ENCODE data around the gene NOC2L. TPM values are rescaled to one million over a fixed set of nuclear protein-coding genes. Genes with fewer than 3 reads are reported as not detected.

The NOC2L gene
- total RNA-seq, 1 experiment from 2014 or later: 130 TPM

- DNase-seq: no peak
- Histone ChIP-seq H3K79me2 (ENCODE audit: insufficient read depth, low read length) (no peaks in the 10 kb centered on the region), H4K5ac (ENCODE audit: insufficient read length, low read depth, low read length) (no peak overlapping the region), H3K4ac (ENCODE audit: low read depth, low read length) (no peak overlapping the region), H2BK12ac (ENCODE audit: insufficient read length, low read depth, low read length) (no peak overlapping the region), H3K18ac (ENCODE audit: insufficient read length, low read depth, low read length) (no peak overlapping the region), H2BK15ac (ENCODE audit: low read depth, low read length) (no peak overlapping the region), H3K56ac (ENCODE audit: insufficient read length, low read depth, low read length) (no peak overlapping the region), H2BK5ac (ENCODE audit: insufficient read length, low read length) (no peak overlapping the region), H4K20me1 (ENCODE audit: control insufficient read depth, insufficient read depth, insufficient read length) (no peaks in the 10 kb centered on the region), H2AK5ac (ENCODE audit: insufficient read length, low read length) (no peak overlapping the region), H2BK20ac (ENCODE audit: low read depth, low read length, poor library complexity, severe bottlenecking) (no peak overlapping the region), H4K8ac (replicated peaks; ENCODE audit: insufficient read length, low read depth, low read length) (no peak overlapping the region), H3K79me1 (ENCODE audit: insufficient read depth, low read depth, low read length, poor library complexity, severe bottlenecking) (no peaks in the 10 kb centered on the region), H2AFZ (ENCODE audit: low read length) (no peak overlapping the region), H3T11ph (ENCODE audit: low read length) (no peak overlapping the region), H3K27ac (ENCODE audit: insufficient read length, low read depth, low read length) (no peak overlapping the region), H3K9me3 (ENCODE audit: control insufficient read depth, low read depth, low read length) (no peaks in the 10 kb centered on the region), H3K23me2 (ENCODE audit: insufficient read length, low read depth, low read length, poor library complexity, severe bottlenecking) (peaks cover 3% of the 10 kb centered on the region), H2BK120ac (ENCODE audit: low read depth, low read length, poor library complexity, severe bottlenecking) (no peak overlapping the region), H3K4me2 (ENCODE audit: insufficient read depth, insufficient read length, low read length) (no peak overlapping the region), H3K23ac (ENCODE audit: insufficient read length, low read depth, low read length) (no peak overlapping the region), H3K27me3 (ENCODE audit: insufficient read depth, low read length) (peaks cover 11% of the 10 kb centered on the region), H3K9ac (ENCODE audit: extremely low read depth, insufficient read length, low read length) (no peak overlapping the region), H4K91ac (ENCODE audit: insufficient read length, low read depth, low read length) (no peak overlapping the region), H3K14ac (ENCODE audit: insufficient read depth, low read length) (no peak overlapping the region), H3K4me1 (ENCODE audit: insufficient read depth, low read length) (no peaks in the 10 kb centered on the region)
- Mint-ChIP-seq H3K36me3 (ENCODE audit: insufficient read depth in 1 of 3, low read depth in 3 of 3) (peaks cover 28 to 61% (median 51%) of the 10 kb centered on the region in 3 experiments; a peak in 6 of 7 replicates), H3K4me3 (no peak overlapping the region), H3K4me1 (peaks cover 0 to 20% of the 10 kb centered on the region in 2 experiments; a peak in 2 of 4 replicates), H3K27me3 (ENCODE audit: low read depth) (peaks cover 19% of the 10 kb centered on the region), H3K27ac (no peak overlapping the region), H3K9me3 (no peaks in the 10 kb centered on the region; a peak in 1 of 5 replicates)
- no CpG with 5 or more reads among the region's 29 CpGs for WGBS (ENCODE audit: extremely low coverage, insufficient read length, low lambda C conversion rate)
- TF ChIP-seq, protein P1, sequence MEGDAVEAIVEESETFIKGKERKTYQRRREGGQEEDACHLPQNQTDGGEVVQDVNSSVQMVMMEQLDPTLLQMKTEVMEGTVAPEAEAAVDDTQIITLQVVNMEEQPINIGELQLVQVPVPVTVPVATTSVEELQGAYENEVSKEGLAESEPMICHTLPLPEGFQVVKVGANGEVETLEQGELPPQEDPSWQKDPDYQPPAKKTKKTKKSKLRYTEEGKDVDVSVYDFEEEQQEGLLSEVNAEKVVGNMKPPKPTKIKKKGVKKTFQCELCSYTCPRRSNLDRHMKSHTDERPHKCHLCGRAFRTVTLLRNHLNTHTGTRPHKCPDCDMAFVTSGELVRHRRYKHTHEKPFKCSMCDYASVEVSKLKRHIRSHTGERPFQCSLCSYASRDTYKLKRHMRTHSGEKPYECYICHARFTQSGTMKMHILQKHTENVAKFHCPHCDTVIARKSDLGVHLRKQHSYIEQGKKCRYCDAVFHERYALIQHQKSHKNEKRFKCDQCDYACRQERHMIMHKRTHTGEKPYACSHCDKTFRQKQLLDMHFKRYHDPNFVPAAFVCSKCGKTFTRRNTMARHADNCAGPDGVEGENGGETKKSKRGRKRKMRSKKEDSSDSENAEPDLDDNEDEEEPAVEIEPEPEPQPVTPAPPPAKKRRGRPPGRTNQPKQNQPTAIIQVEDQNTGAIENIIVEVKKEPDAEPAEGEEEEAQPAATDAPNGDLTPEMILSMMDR (conservative IDR thresholded peaks at IDR 0.05): no peak
These were observed 13.1 kb downstream of the NOC2L start for GRCh38 chr1:945688-946556.

Data from H9 (cell line).